ENCODE data around the gene CLEC4G. TPM values are rescaled to one million over a fixed set of nuclear protein-coding genes. Genes with fewer than 3 reads are reported as not detected.

Gene CLEC4G
- total RNA-seq, 1 experiment from 2014 or later: not detected

- DNase-seq: peak; percentile 79
- H3K4me3 ChIP-seq (ENCODE audit: insufficient read depth, low read depth, low read length): no peak overlapping the region
- H3K36me3 ChIP-seq (replicated peaks; ENCODE audit: control insufficient read depth, insufficient read depth, low read length): peaks cover 5% of the 10 kb centered on the region
- peaks cover 7% of the 10 kb centered on the region; the same call in 1 of the 2 replicates for H3K27me3 ChIP-seq (ENCODE audit: control insufficient read depth, insufficient read depth, low read length)
Measured at GRCh38 chr19:7682175-7682855, 49.6 kb downstream of the CLEC4G start.

GRCh38 chr19:7681340-7682174 lies 50.4 kb downstream of the CLEC4G start:
- peak; percentile 95 for DNase-seq
- peaks cover 7% of the 10 kb centered on the region; the same call in 1 of the 2 replicates for H3K27me3 ChIP-seq (ENCODE audit: control insufficient read depth, insufficient read depth, low read length)
- H3K36me3 ChIP-seq (replicated peaks; ENCODE audit: control insufficient read depth, insufficient read depth, low read length): peaks cover 5% of the 10 kb centered on the region
- peak overlapping the region; percentile 92 for H3K4me3 ChIP-seq (ENCODE audit: insufficient read depth, low read depth, low read length)

- Histone ChIP-seq H3K27me3 (ENCODE audit: control insufficient read depth, insufficient read depth, low read length) (peaks cover 7% of the 10 kb centered on the region; the same call in 1 of the 2 replicates), H3K36me3 (replicated peaks; ENCODE audit: control insufficient read depth, insufficient read depth, low read length) (peaks cover 5% of the 10 kb centered on the region), H3K4me3 (ENCODE audit: insufficient read depth, low read depth, low read length) (peak within 1 kb of the TSS; percentile 92)
- peak; percentile 98 for DNase-seq
Measured at GRCh38 chr19:7680606-7681339, 51.1 kb downstream of the CLEC4G start, which contains the start of gene TRAPPC5. TSS of gene TRAPPC5 (plus strand) at chr19:7680833. CDS start at chr19:7682254, 1,421 bp downstream.

- DNase-seq: no peak
- peaks cover 5% of the 10 kb centered on the region for H3K36me3 ChIP-seq (replicated peaks; ENCODE audit: control insufficient read depth, insufficient read depth, low read length)
- peaks cover 7% of the 10 kb centered on the region; the same call in 1 of the 2 replicates for H3K27me3 ChIP-seq (ENCODE audit: control insufficient read depth, insufficient read depth, low read length)
- H3K4me3 ChIP-seq (ENCODE audit: insufficient read depth, low read depth, low read length): peak overlapping the region; percentile 18; the same call in 1 of the 2 replicates
Measured at GRCh38 chr19:7679771-7680605, 51.9 kb downstream of the CLEC4G start.

GRCh38 chr19:7678971-7679751 lies 52.7 kb downstream of the CLEC4G start:
- Histone ChIP-seq H3K4me3 (ENCODE audit: insufficient read depth, low read depth, low read length) (no peak overlapping the region), H3K36me3 (replicated peaks; ENCODE audit: control insufficient read depth, insufficient read depth, low read length) (peaks cover 5% of the 10 kb centered on the region), H3K27me3 (ENCODE audit: control insufficient read depth, insufficient read depth, low read length) (peaks cover 7% of the 10 kb centered on the region; the same call in 1 of the 2 replicates)
- no peak for DNase-seq

Other genes starting within 250 kb of the CLEC4G start
- gene PEX11G, start 243.1 kb downstream of the CLEC4G start, total RNA-seq (2014; rRNA removed; shearing (Covaris generic)): 2.4 and 3.5 TPM in 2 replicates
- gene ZNF358, start 216.0 kb downstream of the CLEC4G start, total RNA-seq (2014; rRNA removed; shearing (Covaris generic)): 52.1 and 54.8 TPM in 2 replicates
- 6.8 and 6.9 TPM in 2 replicates for gene MCOLN1, start 209.5 kb downstream of the CLEC4G start, total RNA-seq (2014; rRNA removed; shearing (Covaris generic))
- gene PNPLA6, start 196.4 kb downstream of the CLEC4G start, total RNA-seq (2014; rRNA removed; shearing (Covaris generic)): 87.4 and 114 TPM in 2 replicates
- gene CAMSAP3, start 136.2 kb downstream of the CLEC4G start, total RNA-seq (2014; rRNA removed; shearing (Covaris generic)): 7.3 and 8.2 TPM in 2 replicates
- gene XAB2, start 102.6 kb downstream of the CLEC4G start, total RNA-seq (2014; rRNA removed; shearing (Covaris generic)): 79.6 and 81.1 TPM in 2 replicates
- gene PET100, start 102.3 kb downstream of the CLEC4G start, total RNA-seq (2014; rRNA removed; shearing (Covaris generic)): 24.0 and 27.7 TPM in 2 replicates
- not detected in 2 replicates for gene PCP2, start 98.4 kb downstream of the CLEC4G start, total RNA-seq (2014; rRNA removed; shearing (Covaris generic))
- gene STXBP2, start 95.0 kb downstream of the CLEC4G start, total RNA-seq (2014; rRNA removed; shearing (Covaris generic)): 17.3 and 25.9 TPM in 2 replicates
- gene RETN, start 63.1 kb downstream of the CLEC4G start, total RNA-seq (2014; rRNA removed; shearing (Covaris generic)): not detected in 2 replicates
- not detected in 2 replicates for gene MCEMP1, start 55.0 kb downstream of the CLEC4G start, total RNA-seq (2014; rRNA removed; shearing (Covaris generic))
- 92.2 and 137 TPM in 2 replicates for gene TRAPPC5, start 51.3 kb downstream of the CLEC4G start, total RNA-seq (2014; rRNA removed; shearing (Covaris generic))
- not detected in 2 replicates for gene FCER2, start 30.0 kb downstream of the CLEC4G start, total RNA-seq (2014; rRNA removed; shearing (Covaris generic))
- gene CD209, start 15.4 kb upstream of the CLEC4G start, total RNA-seq (2014; rRNA removed; shearing (Covaris generic)): not detected in 2 replicates
- gene CLEC4M, start 31.1 kb upstream of the CLEC4G start, total RNA-seq (2014; rRNA removed; shearing (Covaris generic)): not detected in 2 replicates
- gene EVI5L, start 98.1 kb upstream of the CLEC4G start, total RNA-seq (2014; rRNA removed; shearing (Covaris generic)): 3.5 and 5.0 TPM in 2 replicates
- gene PRR36, start 142.3 kb upstream of the CLEC4G start, total RNA-seq (2014; rRNA removed; shearing (Covaris generic)): 0.14 and 0.22 TPM in 2 replicates
- 1.6 and 4.0 TPM in 2 replicates for gene LRRC8E, start 156.4 kb upstream of the CLEC4G start, total RNA-seq (2014; rRNA removed; shearing (Covaris generic))
- gene MAP2K7, start 171.8 kb upstream of the CLEC4G start, total RNA-seq (2014; rRNA removed; shearing (Covaris generic)): 21.1 and 24.3 TPM in 2 replicates
- 1.7 TPM in 1 of 2 replicates, not detected in the other for gene TGFBR3L, start 182.7 kb upstream of the CLEC4G start, total RNA-seq (2014; rRNA removed; shearing (Covaris generic))
- gene SNAPC2, start 188.2 kb upstream of the CLEC4G start, total RNA-seq (2014; rRNA removed; shearing (Covaris generic)): 25.5 and 25.9 TPM in 2 replicates
- 5.0 and 10.7 TPM in 2 replicates for gene CTXN1, start 194.0 kb upstream of the CLEC4G start, total RNA-seq (2014; rRNA removed; shearing (Covaris generic))
- gene TIMM44, start 211.6 kb upstream of the CLEC4G start, total RNA-seq (2014; rRNA removed; shearing (Covaris generic)): 110 and 131 TPM in 2 replicates

All from H7 (cell line).